ENCODE data around the gene ZFAND5. TPM values are rescaled to one million over a fixed set of nuclear protein-coding genes. Genes with fewer than 3 reads are reported as not detected.
A peak's percentile ranks its signal among the peaks of the same experiment; 100 is the strongest.

The ZFAND5 gene
- total RNA-seq, 3 donors from 2014 or later, result 147 to 181 (median 152) TPM

- TF ChIP-seq CTCF (IDR thresholded peaks at IDR 0.05), result no peak
- H3K4me1 ChIP-seq (ENCODE audit: low read depth), result no peaks in the 10 kb centered on the region
- H3K9me3 ChIP-seq, result no peaks in the 10 kb centered on the region
- intact Hi-C loops (cut with DNase I, micrococcal nuclease), result no loop called here
- H3K36me3 ChIP-seq (ENCODE audit: low read depth), result no peaks in the 10 kb centered on the region
- DNase-seq (no peak), ATAC-seq (no peak)
- no peak overlapping the region for H3K4me3 ChIP-seq
Measured at GRCh38 chr9:72333709-72334108, 31.3 kb downstream of the ZFAND5 start.

DNA sequence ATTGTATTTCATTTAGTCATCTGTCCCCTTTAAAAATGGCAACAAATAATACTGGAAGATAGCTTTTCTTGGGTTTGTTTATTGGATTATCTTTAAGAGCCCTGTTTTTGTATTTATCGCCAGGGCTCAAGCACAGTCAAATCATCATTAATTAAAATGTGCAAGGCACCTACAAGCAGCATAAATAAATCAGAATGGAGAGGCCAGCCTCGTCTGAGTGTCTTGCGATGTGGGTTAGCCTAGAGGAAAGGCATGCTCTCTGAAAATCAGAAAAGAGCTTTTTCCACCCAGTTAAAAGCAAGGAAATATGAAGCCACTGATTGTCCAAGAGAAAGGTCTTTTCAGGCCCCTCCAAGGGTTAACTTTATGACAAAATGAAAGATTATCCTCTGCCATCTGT is 31.8 kb downstream of the ZFAND5 start:
- no peaks in the 10 kb centered on the region for H3K36me3 ChIP-seq (ENCODE audit: low read depth)
- DNase-seq (no peak), ATAC-seq (no peak)
- H3K4me3 ChIP-seq, result no peak overlapping the region
- no peak for TF ChIP-seq CTCF (IDR thresholded peaks at IDR 0.05)
- intact Hi-C loops (cut with DNase I, micrococcal nuclease), result no loop called here
- H3K4me1 ChIP-seq (ENCODE audit: low read depth), result no peaks in the 10 kb centered on the region
- H3K9me3 ChIP-seq, result no peaks in the 10 kb centered on the region

GRCh38 chr9:72332351-72332750 is 32.7 kb downstream of the ZFAND5 start:
- no peak for TF ChIP-seq CTCF (IDR thresholded peaks at IDR 0.05)
- intact Hi-C loops (cut with DNase I, micrococcal nuclease), result no loop called here
- no peak for DNase-seq
- no peaks in the 10 kb centered on the region for H3K9me3 ChIP-seq
- H3K4me1 ChIP-seq (ENCODE audit: low read depth), result no peaks in the 10 kb centered on the region
- ATAC-seq, result no peak
- H3K36me3 ChIP-seq (ENCODE audit: low read depth), result no peaks in the 10 kb centered on the region
- no peak overlapping the region for H3K4me3 ChIP-seq

DNA sequence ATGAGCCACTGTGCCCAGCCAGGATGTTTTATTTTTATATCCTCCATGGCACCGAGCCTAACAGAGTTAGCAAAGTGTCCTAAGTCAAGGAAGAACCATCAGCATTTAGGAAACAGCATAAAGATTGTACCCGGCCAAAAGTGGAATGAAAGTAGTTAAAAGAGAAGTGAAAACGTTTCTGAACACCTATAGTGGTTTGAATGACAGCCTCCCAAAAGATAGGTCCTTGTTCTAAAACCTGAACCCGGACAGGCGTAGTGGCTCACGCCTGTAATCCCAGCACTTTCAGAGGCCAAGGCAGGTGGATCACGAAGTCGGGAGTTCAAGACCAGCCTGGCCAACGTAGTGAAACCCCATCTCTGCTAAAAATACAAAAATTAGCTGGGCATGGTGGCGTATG is 37.4 kb downstream of the ZFAND5 start:
- DNase-seq, result no peak
- H3K4me3 ChIP-seq, result no peak overlapping the region
- H3K36me3 ChIP-seq (ENCODE audit: low read depth), result no peaks in the 10 kb centered on the region
- H3K9me3 ChIP-seq, result no peaks in the 10 kb centered on the region
- intact Hi-C loops (cut with DNase I, micrococcal nuclease), result no loop called here
- TF ChIP-seq CTCF (IDR thresholded peaks at IDR 0.05), result no peak
- H3K4me1 ChIP-seq (ENCODE audit: low read depth), result no peaks in the 10 kb centered on the region
- ATAC-seq, result no peak

- no peak for DNase-seq
- Histone ChIP-seq H3K4me3 (no peak overlapping the region), H3K4me1 (ENCODE audit: low read depth) (no peaks in the 10 kb centered on the region), H3K9me3 (no peaks in the 10 kb centered on the region), H3K36me3 (ENCODE audit: low read depth) (no peaks in the 10 kb centered on the region)
- intact Hi-C loops (cut with DNase I, micrococcal nuclease), result no loop called here
- no peak for TF ChIP-seq CTCF (IDR thresholded peaks at IDR 0.05)
- no peak for ATAC-seq
Measured at GRCh38 chr9:72326641-72327040, 38.4 kb downstream of the ZFAND5 start.

DNA sequence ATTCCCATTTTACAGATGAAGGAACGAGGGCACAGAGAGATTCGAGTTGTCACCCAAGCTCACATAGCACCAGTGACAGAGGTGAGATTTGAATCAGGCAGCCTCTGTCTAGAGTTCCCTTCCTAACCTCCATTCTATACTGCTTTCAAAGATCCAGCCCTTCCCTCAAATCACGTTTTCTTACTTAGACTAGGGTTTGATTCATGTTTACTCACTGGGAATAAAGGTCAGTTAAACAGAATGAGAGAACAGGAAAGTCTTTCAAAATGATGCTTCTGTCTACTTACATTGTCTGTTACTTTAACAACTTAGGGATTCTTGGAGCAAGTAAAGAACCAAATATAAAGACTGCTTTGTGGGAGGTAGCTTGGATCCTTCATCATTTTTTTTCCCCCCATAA is 40.0 kb downstream of the ZFAND5 start:
- ATAC-seq, result peak; percentile 31
- no peaks in the 10 kb centered on the region for H3K9me3 ChIP-seq
- H3K36me3 ChIP-seq (ENCODE audit: low read depth), result no peaks in the 10 kb centered on the region
- no peak for DNase-seq
- H3K4me1 ChIP-seq (ENCODE audit: low read depth), result no peaks in the 10 kb centered on the region
- no peak overlapping the region for H3K4me3 ChIP-seq
- intact Hi-C loops (cut with DNase I, micrococcal nuclease), result no loop called here
- no peak for TF ChIP-seq CTCF (IDR thresholded peaks at IDR 0.05)
